Hepatic stellate cell (primary cell): ENCODE measurements around the gene IL20RA.
"Not testable (repeated sequence)": the region's sequence is repeated elsewhere in the genome, so short reads cannot be mapped to it uniquely, and the experiment has no call there.

ENCODE experiments used
- DNase-seq: peaks from one replicate; pipeline ENCODE4 v3.0.0; 2011; ENCODE audit warnings: low spot score

IL20RA gene

GRCh38 chr6:136971609-136972008 is 73.2 kb downstream of the IL20RA start:
- DNase-seq: no peak

GRCh38 chr6:136969930-136970329 is 74.8 kb downstream of the IL20RA start:
- no peak for DNase-seq

- no peak for DNase-seq
Observed at GRCh38 chr6:136969433-136969832, 75.3 kb downstream of the IL20RA start.

GRCh38 chr6:136968837-136969236 is 75.9 kb downstream of the IL20RA start:
- DNase-seq: no peak

GRCh38 chr6:136967876-136968752 is 76.7 kb downstream of the IL20RA start:
- peak; percentile 62 for DNase-seq

- no peak for DNase-seq
Observed at GRCh38 chr6:136964398-136964797, 80.4 kb downstream of the IL20RA start.

- DNase-seq: no peak
Observed at GRCh38 chr6:136963259-136963658, 81.5 kb downstream of the IL20RA start.

- DNase-seq: no peak
Observed at GRCh38 chr6:136962661-136963060, 82.1 kb downstream of the IL20RA start.

- DNase-seq: no peak
Observed at GRCh38 chr6:136961848-136962247, 82.9 kb downstream of the IL20RA start.

GRCh38 chr6:136960781-136961180 is 84.0 kb downstream of the IL20RA start:
- DNase-seq: no peak

- not testable (repeated sequence) for DNase-seq
Observed at GRCh38 chr6:136959935-136960334, 84.8 kb downstream of the IL20RA start.

GRCh38 chr6:136959471-136959891 is 85.3 kb downstream of the IL20RA start:
- DNase-seq: no peak

GRCh38 chr6:136958168-136958567 is 86.6 kb downstream of the IL20RA start:
- no peak for DNase-seq

GRCh38 chr6:136956590-136957544 is 87.9 kb downstream of the IL20RA start:
- no peak for DNase-seq

GRCh38 chr6:136955123-136955522 is 89.6 kb downstream of the IL20RA start:
- DNase-seq: no peak

GRCh38 chr6:136952714-136953260 is 92.0 kb downstream of the IL20RA start:
- DNase-seq: no peak

GRCh38 chr6:136950436-136951126 is 94.2 kb downstream of the IL20RA start:
- no peak for DNase-seq
